Measurements from ENCODE around the gene DENND1A. TPM values are rescaled to one million over a fixed set of nuclear protein-coding genes. Genes with fewer than 3 reads are reported as not detected.

Gene DENND1A
- total RNA-seq, 4 donors from 2014 or later, result 15.8 to 33.5 (median 23.9) TPM

DNA sequence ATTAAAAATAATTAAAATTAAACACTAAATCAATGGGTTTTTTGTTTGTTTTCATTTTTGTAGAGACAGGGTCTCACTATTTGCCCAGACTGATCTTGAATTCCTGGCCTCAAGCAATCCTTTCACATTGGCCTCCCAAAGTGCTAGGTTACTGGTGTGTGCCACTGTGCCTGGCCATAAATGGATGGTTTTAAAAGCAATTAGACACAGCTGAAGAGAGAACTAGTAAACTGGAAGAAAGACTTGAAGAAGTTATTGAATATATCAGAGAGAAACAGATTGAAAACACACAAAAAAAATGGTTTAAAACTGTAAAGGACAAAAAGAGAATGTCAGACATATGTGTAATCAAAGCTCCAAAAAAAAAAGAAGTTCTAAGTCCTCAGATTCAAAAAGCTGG lies 83.0 kb downstream of the DENND1A start:
- Histone ChIP-seq H3K9me3 (peaks cover 26% of the 10 kb centered on the region), H3K4me3 (no peak overlapping the region), H3K4me1 (no peaks in the 10 kb centered on the region), H3K27ac (no peak overlapping the region), H3K36me3 (peaks cover 10% of the 10 kb centered on the region), H3K27me3 (no peaks in the 10 kb centered on the region)
- no peak for TF ChIP-seq POLR2A (IDR thresholded peaks at IDR 0.05)
- TF ChIP-seq EP300 (IDR thresholded peaks at IDR 0.05), result no peak
- TF ChIP-seq POLR2AphosphoS5 (IDR thresholded peaks at IDR 0.05), result no peak
- DNase-seq (ENCODE audit: low spot score in 2 of 2), result no peak

DNA sequence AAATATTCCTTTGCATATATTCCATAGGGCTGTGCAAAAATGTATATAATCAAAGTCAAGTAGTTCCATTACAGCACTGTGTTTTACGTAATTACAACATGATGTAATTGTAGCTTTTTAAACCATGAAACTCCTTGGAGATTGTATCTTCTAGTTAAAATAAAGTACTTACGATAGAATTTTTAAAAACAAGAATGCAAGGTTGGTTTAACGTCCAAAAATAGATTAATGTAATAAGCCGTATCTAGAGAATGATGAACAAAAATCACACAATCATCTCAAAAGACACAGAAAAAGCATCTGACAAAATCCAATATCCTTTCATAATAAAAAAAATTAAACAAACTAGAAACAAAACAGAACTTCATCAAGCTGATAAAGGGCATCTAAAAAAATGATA lies 86.2 kb downstream of the DENND1A start:
- WGBS, result 99% methylated on average over 4 of the region's 4 CpGs
- Histone ChIP-seq H3K4me1 (no peaks in the 10 kb centered on the region), H3K27me3 (no peaks in the 10 kb centered on the region), H3K4me3 (no peak overlapping the region), H3K27ac (no peak overlapping the region), H3K9me3 (peaks cover 26% of the 10 kb centered on the region), H3K36me3 (peaks cover 10% of the 10 kb centered on the region)
- no peak for DNase-seq (ENCODE audit: low spot score in 2 of 2)
- TF ChIP-seq, protein P1, sequence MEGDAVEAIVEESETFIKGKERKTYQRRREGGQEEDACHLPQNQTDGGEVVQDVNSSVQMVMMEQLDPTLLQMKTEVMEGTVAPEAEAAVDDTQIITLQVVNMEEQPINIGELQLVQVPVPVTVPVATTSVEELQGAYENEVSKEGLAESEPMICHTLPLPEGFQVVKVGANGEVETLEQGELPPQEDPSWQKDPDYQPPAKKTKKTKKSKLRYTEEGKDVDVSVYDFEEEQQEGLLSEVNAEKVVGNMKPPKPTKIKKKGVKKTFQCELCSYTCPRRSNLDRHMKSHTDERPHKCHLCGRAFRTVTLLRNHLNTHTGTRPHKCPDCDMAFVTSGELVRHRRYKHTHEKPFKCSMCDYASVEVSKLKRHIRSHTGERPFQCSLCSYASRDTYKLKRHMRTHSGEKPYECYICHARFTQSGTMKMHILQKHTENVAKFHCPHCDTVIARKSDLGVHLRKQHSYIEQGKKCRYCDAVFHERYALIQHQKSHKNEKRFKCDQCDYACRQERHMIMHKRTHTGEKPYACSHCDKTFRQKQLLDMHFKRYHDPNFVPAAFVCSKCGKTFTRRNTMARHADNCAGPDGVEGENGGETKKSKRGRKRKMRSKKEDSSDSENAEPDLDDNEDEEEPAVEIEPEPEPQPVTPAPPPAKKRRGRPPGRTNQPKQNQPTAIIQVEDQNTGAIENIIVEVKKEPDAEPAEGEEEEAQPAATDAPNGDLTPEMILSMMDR (IDR thresholded peaks at IDR 0.05), result no peak
- no peak for TF ChIP-seq POLR2AphosphoS5 (IDR thresholded peaks at IDR 0.05)
- TF ChIP-seq POLR2A (IDR thresholded peaks at IDR 0.05), result no peak
- TF ChIP-seq EP300 (IDR thresholded peaks at IDR 0.05), result no peak

DNA sequence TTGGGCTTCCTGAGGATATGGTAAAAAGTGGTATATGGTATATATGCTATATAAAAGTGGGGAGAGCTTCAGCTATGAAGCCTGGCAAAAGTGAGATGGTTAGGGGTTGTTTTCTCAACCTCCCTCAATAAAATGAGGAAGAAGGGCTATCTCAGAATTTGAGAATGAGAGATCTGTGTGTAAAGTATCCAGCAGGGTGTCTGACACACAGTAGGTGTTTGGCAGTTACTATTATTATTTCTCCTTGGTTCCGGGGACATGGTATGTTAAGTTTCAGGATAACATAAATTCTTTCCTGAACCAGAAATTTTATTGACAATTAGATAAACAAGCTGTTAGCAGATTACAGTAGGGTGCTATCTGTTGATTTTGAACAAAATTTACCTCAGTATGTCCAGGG lies 94.1 kb downstream of the DENND1A start:
- WGBS, result 91% methylated on average over 1 of the region's 1 CpG
- Histone ChIP-seq H3K4me1 (peaks cover 4% of the 10 kb centered on the region), H3K4me3 (no peak overlapping the region), H3K27ac (no peak overlapping the region), H3K9me3 (no peaks in the 10 kb centered on the region), H3K27me3 (no peaks in the 10 kb centered on the region), H3K36me3 (no peaks in the 10 kb centered on the region)
- no peak for DNase-seq (ENCODE audit: low spot score in 2 of 2)
- TF ChIP-seq POLR2AphosphoS5 (IDR thresholded peaks at IDR 0.05) (no peak), POLR2A (IDR thresholded peaks at IDR 0.05) (no peak), EP300 (IDR thresholded peaks at IDR 0.05) (no peak)
- TF ChIP-seq, protein P1 (IDR thresholded peaks at IDR 0.05), result no peak

DNA sequence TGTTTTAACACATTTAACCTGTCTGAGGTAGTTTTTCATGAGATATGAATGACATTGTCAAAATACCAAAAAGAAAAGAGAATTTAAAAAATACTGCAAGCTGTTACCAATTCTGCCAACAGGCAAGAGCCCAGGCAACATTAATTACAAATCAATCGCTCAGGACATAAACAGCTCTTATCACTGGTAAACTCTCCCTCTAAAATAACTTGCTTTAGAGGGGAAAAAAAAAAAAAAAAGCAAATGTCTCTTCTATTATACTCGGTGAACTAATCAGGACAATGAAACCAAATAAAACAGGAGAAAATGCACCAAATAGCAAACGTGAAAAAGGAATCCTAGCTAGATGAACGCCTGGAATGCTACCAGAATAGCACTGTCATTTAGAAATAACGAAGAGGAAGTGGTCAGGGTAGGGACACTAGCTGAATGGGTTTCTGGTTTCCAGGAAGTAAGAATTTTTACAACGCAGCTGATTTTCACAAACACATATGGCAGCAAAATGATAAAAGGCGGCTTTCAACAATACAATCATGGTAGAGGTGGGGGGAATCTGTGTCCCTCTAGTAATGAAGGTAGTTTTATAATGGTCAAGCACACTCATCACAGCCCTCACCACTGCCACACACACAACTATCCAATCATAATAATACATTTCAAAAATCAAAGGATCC lies 94.9 kb downstream of the DENND1A start:
- H3K4me1 ChIP-seq, result peaks cover 4% of the 10 kb centered on the region
- no peak for DNase-seq (ENCODE audit: low spot score in 2 of 2)
- 41% methylated on average over 7 of the region's 7 CpGs for WGBS
- peak overlapping the region; percentile 29 for H3K27ac ChIP-seq
- no peaks in the 10 kb centered on the region for H3K36me3 ChIP-seq
- no peak for TF ChIP-seq POLR2AphosphoS5 (IDR thresholded peaks at IDR 0.05)
- no peak for TF ChIP-seq POLR2A (IDR thresholded peaks at IDR 0.05)
- no peak for TF ChIP-seq EP300 (IDR thresholded peaks at IDR 0.05)
- TF ChIP-seq, protein P1 (IDR thresholded peaks at IDR 0.05), result no peak
- no peaks in the 10 kb centered on the region for H3K27me3 ChIP-seq
- H3K9me3 ChIP-seq, result no peaks in the 10 kb centered on the region
- H3K4me3 ChIP-seq, result peak overlapping the region; percentile 4

DNA sequence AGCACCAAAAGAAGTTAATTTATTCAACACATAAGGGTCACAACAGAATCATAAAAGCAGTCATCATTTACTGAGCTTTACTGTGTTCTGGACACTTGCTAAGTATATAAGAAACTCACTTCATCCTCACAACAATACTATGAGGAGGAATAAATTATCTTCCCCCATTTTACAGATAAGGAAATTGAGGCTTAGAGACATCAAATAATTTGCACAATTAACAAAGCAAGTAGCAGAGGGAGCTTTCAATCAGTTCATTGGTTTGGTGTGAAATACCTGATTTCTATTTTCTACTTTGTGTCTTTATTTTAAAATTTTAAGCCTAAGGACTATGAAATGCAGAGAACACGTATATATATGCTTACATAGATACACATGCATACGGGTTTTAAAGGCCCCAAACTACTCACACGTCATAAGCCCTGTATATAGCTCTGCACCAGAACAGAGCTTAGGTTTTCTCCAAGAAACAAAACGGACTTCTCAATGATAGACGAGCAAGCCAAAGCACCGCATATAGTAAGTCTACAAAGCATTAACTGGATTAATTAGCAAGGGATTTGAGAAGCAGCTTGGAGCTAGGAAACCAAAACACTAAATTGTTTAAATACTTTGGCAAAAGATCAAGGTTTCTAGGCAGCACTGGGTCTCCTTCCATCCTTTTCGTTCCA lies 95.6 kb downstream of the DENND1A start:
- Histone ChIP-seq H3K9me3 (no peaks in the 10 kb centered on the region), H3K4me3 (peak overlapping the region; percentile 4), H3K4me1 (peaks cover 4% of the 10 kb centered on the region), H3K27me3 (no peaks in the 10 kb centered on the region), H3K27ac (peak overlapping the region; percentile 29), H3K36me3 (no peaks in the 10 kb centered on the region)
- no peak for DNase-seq (ENCODE audit: low spot score in 2 of 2)
- TF ChIP-seq POLR2AphosphoS5 (IDR thresholded peaks at IDR 0.05), result no peak
- no peak for TF ChIP-seq EP300 (IDR thresholded peaks at IDR 0.05)
- TF ChIP-seq, protein P1 (IDR thresholded peaks at IDR 0.05), result no peak
- TF ChIP-seq POLR2A (IDR thresholded peaks at IDR 0.05), result no peak
- 56% methylated on average over 7 of the region's 7 CpGs for WGBS
